Measurements from ENCODE around the gene TFAP2C. TPM values are rescaled to one million over a fixed set of nuclear protein-coding genes. Genes with fewer than 3 reads are reported as not detected.

The TFAP2C gene
- total RNA-seq, 2 donors from 2014 or later: 9.4 to 22.4 TPM

- H3K36me3 ChIP-seq: no peaks in the 10 kb centered on the region
- no peak for TF ChIP-seq CTCF (IDR thresholded peaks at IDR 0.05)
- no peak for TF ChIP-seq POLR2AphosphoS5 (IDR thresholded peaks at IDR 0.05)
- TF ChIP-seq POLR2A (IDR thresholded peaks at IDR 0.05): no peak
- H3K27me3 ChIP-seq (replicated peaks; ENCODE audit: insufficient read depth): no peaks in the 10 kb centered on the region
- DNase-seq (ENCODE audit: low spot score): no peak
- intact Hi-C loops (cut with DNase I): no loop called here
- H3K4me1 ChIP-seq (replicated peaks): no peaks in the 10 kb centered on the region
- H3K4me3 ChIP-seq: no peak overlapping the region
- no peaks in the 10 kb centered on the region for H3K9me3 ChIP-seq
- no peak overlapping the region for H3K27ac ChIP-seq
- 34% methylated on average over 7 of the region's 7 CpGs for WGBS
These were observed 41.6 kb upstream of the TFAP2C start for GRCh38 chr20:56587307-56588041.

GRCh38 chr20:56588996-56589395 lies 40.1 kb upstream of the TFAP2C start:
- no peaks in the 10 kb centered on the region for H3K9me3 ChIP-seq
- no peaks in the 10 kb centered on the region for H3K4me1 ChIP-seq (replicated peaks)
- intact Hi-C loops (cut with DNase I): no loop called here
- DNase-seq (ENCODE audit: low spot score): no peak
- H3K27ac ChIP-seq: no peak overlapping the region
- H3K4me3 ChIP-seq: no peak overlapping the region
- no peaks in the 10 kb centered on the region for H3K27me3 ChIP-seq (replicated peaks; ENCODE audit: insufficient read depth)
- TF ChIP-seq POLR2A (IDR thresholded peaks at IDR 0.05) (no peak), CTCF (IDR thresholded peaks at IDR 0.05) (no peak), POLR2AphosphoS5 (IDR thresholded peaks at IDR 0.05) (no peak)
- no peaks in the 10 kb centered on the region for H3K36me3 ChIP-seq
- 43% methylated on average over 3 of the region's 3 CpGs for WGBS

GRCh38 chr20:56589633-56590032 lies 39.5 kb upstream of the TFAP2C start:
- Histone ChIP-seq H3K27ac (no peak overlapping the region), H3K27me3 (replicated peaks; ENCODE audit: insufficient read depth) (no peaks in the 10 kb centered on the region), H3K4me3 (no peak overlapping the region), H3K4me1 (replicated peaks) (no peaks in the 10 kb centered on the region), H3K9me3 (no peaks in the 10 kb centered on the region), H3K36me3 (no peaks in the 10 kb centered on the region)
- no peak for TF ChIP-seq CTCF (IDR thresholded peaks at IDR 0.05)
- no peak for TF ChIP-seq POLR2AphosphoS5 (IDR thresholded peaks at IDR 0.05)
- no peak for TF ChIP-seq POLR2A (IDR thresholded peaks at IDR 0.05)
- intact Hi-C loops (cut with DNase I): no loop called here
- 93% methylated on average over 5 of the region's 5 CpGs for WGBS
- DNase-seq (ENCODE audit: low spot score): no peak

- Histone ChIP-seq H3K9me3 (no peaks in the 10 kb centered on the region), H3K27ac (no peak overlapping the region), H3K4me1 (replicated peaks) (no peaks in the 10 kb centered on the region), H3K36me3 (no peaks in the 10 kb centered on the region), H3K4me3 (no peak overlapping the region), H3K27me3 (replicated peaks; ENCODE audit: insufficient read depth) (no peaks in the 10 kb centered on the region)
- no peak for TF ChIP-seq POLR2AphosphoS5 (IDR thresholded peaks at IDR 0.05)
- no peak for TF ChIP-seq CTCF (IDR thresholded peaks at IDR 0.05)
- TF ChIP-seq POLR2A (IDR thresholded peaks at IDR 0.05): no peak
- 78% methylated on average over 6 of the region's 6 CpGs for WGBS
- no peak for DNase-seq (ENCODE audit: low spot score)
- intact Hi-C loops (cut with DNase I): no loop called here
These were observed 38.2 kb upstream of the TFAP2C start for GRCh38 chr20:56590888-56591287.

GRCh38 chr20:56592211-56592610 lies 36.9 kb upstream of the TFAP2C start:
- H3K4me3 ChIP-seq: no peak overlapping the region
- H3K27ac ChIP-seq: no peak overlapping the region
- H3K27me3 ChIP-seq (replicated peaks; ENCODE audit: insufficient read depth): no peaks in the 10 kb centered on the region
- intact Hi-C loops (cut with DNase I): no loop called here
- TF ChIP-seq CTCF (IDR thresholded peaks at IDR 0.05): no peak
- no peak for TF ChIP-seq POLR2A (IDR thresholded peaks at IDR 0.05)
- TF ChIP-seq POLR2AphosphoS5 (IDR thresholded peaks at IDR 0.05): no peak
- H3K36me3 ChIP-seq: no peaks in the 10 kb centered on the region
- H3K4me1 ChIP-seq (replicated peaks): no peaks in the 10 kb centered on the region
- DNase-seq (ENCODE audit: low spot score): no peak
- H3K9me3 ChIP-seq: no peaks in the 10 kb centered on the region

Measured in prostate gland (tissue), 2 donors.